ENCODE results near the gene CLASRP.
A peak's percentile ranks its signal among the peaks of the same experiment; 100 is the strongest.

CLASRP gene

DNA sequence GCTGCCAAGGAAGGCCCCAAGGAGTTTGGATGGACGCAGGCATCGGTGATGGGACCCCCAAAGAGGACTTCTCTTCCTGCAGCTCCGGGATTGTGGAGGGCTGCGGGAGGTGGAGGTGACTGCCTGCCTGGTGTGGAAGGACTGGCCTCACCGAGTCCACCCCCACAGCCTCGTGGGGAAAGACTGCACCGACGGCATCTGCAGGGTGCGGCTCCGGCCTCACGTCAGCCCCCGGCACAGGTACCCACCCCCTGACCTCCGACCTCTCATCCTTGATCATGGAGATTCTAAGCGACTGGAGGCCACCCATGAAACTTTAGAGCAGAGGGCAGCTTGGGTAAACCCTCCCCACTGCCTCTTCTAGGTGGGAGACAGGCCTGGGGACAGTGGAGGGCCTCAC, 16.9 kb upstream of the CLASRP start:
- DNase-seq (ENCODE audit: low spot score) = no peak

DNA sequence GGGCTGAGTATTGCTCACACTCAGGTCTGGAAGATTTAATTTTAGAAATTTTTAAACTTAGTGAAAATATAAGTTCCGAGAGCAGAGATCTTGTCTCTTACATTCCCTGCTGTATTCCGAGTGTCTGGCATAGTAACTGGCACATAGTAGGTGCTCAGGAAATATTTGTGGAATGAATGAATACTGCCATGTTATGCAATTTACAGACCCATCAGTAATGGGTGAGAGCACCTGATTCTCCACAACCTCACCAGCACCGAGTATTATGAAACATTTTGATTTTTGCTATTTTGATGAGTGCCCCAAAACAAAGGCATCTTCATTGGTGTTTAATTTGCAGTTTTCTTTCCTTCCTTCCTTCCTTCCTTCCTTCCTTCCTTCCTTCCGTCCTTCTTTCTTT, 15.8 kb upstream of the CLASRP start:
- no peak for DNase-seq (ENCODE audit: low spot score)

DNA sequence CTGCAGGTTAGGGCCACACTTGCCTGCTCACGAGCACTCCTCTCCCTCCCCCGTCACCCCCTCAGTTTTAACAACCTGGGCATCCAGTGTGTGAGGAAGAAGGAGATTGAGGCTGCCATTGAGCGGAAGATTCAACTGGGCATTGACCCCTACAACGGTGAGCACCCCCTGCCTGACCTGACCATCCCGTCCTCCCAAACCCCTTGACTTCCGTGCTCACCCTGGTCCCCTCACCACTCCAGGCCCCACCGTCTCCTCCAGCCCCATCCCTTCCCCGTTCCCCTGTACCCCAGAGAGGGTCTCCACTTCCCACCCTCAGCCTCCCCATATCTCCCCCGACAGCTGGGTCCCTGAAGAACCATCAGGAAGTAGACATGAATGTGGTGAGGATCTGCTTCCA, 13.6 kb upstream of the CLASRP start:
- no peak for DNase-seq (ENCODE audit: low spot score)

DNA sequence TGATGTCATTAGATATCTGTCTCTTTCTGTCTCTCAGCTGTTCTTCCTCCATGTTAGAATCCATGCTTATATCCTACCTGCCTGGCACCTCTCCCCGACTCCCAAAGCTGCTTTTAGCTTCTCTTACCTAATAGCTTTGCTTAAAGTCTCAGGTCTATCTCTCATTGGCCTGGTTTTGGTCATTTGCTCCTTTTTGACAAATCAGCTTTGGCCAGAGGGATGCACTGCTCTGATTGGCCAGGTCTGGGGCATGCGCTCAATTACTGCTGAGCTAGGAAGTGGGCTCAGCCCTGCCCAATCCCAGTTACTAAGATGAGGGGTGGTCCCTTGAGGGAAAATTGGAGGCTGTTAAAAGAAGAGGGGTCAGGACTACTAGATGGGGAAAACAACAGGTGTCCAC, 11.5 kb upstream of the CLASRP start:
- no peak for DNase-seq (ENCODE audit: low spot score)

DNA sequence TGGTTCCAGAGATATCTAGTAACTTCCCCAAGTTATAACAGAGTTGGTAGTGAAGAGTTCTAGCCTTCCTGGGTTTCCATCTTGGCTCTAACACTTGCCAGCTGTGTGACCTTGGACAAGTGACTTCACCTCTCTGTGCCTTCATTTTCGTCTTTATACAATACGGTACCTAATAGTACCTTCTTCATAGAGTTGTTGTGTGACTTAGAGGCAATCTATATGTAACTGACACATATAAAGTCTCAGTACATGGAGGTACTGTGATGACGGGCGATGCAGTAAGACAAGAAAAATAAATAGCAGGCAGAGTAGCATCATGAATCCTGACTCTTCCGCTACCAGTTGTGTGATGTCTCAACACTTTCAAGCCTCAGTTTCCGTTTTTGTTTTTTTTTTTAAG, 8.0 kb upstream of the CLASRP start:
- no peak for DNase-seq (ENCODE audit: low spot score)

DNA sequence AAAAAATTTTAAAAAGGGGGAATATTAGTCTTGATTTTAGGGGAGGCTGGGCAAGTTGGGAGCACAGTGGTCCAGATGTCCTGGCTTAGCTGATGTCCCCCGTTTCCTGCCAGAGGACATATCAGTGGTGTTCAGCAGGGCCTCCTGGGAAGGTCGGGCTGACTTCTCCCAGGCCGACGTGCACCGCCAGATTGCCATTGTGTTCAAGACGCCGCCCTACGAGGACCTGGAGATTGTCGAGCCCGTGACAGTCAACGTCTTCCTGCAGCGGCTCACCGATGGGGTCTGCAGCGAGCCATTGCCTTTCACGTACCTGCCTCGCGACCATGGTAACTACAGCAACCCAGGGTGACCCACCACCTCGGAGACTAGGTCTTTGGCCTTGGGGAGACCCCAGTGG, 6.4 kb upstream of the CLASRP start:
- DNase-seq (ENCODE audit: low spot score) = no peak

DNA sequence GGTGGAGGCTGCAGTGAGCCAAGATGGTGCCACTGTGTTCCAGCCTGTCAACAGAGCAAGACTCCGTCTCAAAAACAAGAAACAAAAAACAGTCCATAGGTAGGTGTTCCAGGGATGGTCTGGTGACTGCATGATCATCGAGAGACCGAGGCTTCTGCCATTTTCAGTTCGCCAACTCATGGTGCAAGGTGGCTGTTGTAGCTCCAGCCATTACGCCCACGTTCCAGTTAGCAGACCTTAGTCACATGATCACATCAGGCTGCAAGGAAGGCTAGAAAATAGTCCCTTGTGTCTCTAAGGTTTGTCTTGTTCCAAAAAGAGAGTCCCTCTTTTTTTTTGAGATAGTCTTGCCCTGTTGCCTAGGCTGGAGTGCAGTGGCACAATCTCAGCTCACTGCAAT, 3.1 kb upstream of the CLASRP start:
- DNase-seq (ENCODE audit: low spot score) = no peak

DNA sequence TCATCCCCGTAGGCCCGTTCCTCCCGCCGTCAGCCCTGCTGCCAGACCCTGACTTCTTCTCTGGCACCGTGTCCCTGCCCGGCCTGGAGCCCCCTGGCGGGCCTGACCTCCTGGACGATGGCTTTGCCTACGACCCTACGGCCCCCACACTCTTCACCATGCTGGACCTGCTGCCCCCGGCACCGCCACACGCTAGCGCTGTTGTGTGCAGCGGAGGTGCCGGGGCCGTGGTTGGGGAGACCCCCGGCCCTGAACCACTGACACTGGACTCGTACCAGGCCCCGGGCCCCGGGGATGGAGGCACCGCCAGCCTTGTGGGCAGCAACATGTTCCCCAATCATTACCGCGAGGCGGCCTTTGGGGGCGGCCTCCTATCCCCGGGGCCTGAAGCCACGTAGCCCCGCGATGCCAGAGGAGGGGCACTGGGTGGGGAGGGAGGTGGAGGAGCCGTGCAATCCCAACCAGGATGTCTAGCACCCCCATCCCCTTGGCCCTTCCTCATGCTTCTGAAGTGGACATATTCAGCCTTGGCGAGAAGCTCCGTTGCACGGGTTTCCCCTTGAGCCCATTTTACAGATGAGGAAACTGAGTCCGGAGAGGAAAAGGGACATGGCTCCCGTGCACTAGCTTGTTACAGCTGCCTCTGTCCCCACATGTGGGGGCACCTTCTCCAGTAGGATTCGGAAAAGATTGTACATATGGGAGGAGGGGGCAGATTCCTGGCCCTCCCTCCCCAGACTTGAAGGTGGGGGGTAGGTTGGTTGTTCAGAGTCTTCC, 1.3 kb upstream of the CLASRP start:
- no peak for DNase-seq (ENCODE audit: low spot score)

DNA sequence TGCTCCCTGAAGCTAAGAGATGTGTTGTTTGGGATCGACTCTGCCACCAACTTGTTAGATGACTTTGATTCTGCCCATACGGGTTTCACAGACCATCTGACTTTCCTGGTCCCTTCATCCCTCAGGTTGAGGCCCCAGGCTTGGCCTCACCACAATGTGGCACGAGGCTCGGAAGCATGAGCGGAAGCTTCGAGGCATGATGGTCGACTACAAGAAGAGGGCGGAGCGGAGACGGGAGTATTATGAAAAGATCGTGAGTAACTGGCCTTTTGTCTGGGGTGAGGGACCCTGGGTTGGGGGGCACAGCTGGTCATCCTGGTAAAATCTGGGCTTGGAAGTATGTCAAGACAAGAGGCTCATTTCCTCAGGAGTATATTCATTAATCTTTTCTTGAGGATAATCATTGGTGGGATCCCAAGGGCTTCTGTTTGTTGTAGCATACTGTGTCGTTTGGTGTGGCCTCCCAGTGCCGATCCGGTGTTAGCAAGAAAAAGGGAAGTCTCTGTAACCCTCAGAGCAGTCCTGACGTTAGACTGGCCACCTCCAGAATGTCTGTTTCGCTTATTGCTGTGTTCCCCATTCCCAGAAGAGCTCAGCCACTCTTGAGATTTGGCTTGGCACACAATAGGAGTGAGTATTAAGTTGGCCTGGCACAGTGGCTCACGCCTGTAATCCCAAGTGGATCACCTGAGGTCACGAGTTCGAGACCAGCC, 1.4 kb downstream of the CLASRP start:
- no peak for DNase-seq (ENCODE audit: low spot score)

DNA sequence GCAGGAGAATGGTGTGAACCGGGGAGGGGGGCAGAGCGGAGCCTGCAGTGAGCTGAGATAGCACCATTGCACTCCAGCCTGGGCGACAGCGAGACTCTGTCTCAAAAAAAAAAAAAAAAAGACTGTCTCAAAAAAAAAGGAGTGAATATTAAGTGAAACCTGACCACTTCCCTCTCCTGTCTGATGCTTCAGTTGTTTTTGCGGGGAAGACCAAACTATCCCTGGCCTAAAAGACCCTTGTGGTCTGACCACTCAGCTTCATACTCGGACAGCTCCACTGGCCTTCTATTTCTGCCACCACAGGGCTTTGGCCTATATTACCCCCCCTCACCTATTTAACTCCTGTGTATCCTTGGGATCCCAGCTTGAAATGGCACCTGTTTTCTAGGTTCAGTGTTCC, 2.3 kb downstream of the CLASRP start:
- no peak for DNase-seq (ENCODE audit: low spot score)

DNA sequence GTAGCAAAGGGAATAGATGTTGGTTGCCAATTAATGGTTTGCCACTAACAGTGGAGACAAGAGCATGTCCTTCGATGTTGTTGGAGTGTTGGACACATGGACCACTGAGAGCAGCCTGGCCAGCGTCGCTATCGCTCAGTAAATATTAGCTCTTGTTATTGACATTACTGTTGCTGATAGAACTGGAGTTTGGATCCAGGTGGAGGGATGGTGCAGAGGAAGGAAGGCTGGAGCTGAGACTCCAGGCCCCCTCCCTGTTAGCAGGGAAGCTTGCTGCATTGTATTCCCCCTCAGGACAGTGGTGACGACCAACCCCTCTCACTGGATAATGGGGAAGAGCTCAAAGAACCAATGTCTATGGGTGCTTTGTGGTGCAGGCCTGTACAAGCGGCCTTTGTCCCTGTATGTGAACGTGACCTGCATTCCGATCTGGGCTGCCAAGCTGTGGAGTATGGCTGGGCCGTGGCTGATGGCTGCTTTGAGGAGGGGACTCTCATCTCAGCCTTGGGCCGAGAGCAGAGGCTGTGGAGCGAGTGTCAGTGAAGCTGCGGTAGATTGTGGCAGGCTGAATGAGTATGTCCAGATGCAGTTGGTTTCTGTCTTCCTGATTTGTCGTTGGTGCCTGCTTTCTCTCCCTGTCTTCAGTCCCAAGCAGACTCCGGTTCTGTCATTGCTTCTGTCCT, 7.0 kb downstream of the CLASRP start:
- no peak for DNase-seq (ENCODE audit: low spot score)

DNA sequence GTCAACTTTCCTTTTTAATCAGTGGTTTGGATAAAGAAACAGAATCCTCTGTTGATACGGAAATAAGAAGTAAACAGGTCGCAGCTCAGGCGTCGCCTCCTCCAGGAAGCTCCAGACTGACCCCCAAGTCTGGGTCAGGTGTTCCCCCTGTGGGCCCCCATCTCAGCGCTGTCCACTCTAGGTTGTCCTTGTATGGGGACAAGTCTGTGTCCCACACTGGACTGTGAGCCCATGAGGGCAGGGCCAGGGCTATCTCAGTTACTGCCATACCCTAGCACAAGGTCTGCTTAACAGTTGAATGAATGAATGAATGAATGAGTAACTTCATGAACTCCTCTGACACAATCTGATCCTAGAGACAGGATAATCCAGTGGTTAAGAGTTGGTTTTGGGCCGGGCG, 7.5 kb downstream of the CLASRP start:
- no peak for DNase-seq (ENCODE audit: low spot score)

DNA sequence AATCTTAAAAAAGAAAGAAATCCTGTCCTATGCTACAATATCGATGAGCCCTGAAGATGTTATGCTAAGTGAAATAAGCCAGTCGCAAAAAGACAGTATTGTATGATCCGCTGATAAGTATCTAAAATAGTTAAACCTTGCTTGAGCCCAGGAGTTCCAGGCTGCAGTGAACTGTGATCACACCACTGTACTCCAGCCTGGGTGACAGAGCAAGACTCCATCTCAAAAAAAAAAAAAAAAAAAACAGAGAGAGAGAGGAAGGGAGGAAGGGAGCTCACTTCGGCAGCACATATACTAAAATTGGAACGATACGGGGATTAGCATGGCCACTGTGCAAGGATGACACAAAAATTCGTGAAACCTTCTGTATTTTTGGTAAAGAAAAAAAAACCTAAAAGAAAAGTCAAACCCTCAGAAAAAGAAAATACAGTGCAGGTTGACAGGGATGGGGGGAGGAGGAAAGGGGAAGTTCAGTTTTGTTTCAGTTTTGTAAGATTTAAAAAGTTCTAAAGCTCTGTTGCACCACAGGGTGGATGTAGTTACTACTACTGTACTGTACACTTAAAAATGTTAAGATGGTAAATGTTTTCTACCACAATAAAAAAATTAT, 8.4 kb downstream of the CLASRP start:
- DNase-seq (ENCODE audit: low spot score) = no peak

DNA sequence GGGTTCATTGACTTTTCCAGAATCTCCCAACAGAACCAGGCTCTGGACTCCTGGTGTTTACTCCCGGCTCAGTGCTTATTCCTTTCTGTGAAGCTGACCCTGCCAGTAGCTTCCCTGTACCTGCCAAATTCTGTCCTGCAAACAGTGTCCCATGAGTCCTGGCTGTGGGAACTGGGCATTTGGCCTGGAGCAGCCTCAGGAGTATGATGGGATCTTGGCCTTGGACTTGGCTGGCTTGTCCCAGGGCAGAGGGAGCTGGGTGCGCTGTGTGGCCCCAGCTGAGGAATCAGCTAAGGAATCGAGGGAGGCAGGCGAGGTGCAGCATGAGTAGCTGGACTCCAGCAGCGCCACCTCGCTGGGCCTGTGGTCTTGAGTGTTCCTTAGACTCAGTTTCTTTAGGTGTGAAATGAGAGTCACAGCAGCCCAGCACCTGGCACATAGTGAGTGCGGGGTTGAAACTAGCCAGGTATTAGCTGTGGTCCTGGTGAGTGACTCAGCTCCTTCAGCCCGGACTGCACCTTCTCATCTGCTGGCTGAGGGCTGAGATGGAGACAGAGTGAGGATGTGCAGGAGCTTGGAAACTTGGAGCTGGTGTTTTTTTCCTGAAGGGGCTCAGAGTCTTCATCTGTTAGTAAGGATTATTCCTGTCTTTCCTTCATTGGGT, 10.4 kb downstream of the CLASRP start:
- DNase-seq (ENCODE audit: low spot score) = no peak

DNA sequence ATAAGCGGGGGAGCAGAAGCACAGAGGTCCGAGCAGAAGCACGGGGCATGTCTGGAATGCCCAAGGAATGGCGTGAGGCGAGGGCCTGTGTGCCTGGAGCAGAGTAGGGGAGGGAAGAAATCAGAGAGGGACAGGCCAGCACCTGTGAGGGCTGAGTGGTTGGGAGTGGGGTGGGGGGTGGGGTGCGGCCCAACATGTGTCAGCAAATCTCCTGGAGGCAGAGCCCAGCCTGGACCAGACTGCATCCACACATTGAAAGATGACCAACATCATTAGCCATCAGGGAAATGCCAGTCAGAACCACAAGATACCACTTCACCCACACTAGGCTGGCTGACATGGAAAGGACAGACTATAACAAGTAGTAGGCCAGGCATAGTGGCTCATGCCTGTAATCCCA, 11.2 kb downstream of the CLASRP start:
- no peak for DNase-seq (ENCODE audit: low spot score)

DNA sequence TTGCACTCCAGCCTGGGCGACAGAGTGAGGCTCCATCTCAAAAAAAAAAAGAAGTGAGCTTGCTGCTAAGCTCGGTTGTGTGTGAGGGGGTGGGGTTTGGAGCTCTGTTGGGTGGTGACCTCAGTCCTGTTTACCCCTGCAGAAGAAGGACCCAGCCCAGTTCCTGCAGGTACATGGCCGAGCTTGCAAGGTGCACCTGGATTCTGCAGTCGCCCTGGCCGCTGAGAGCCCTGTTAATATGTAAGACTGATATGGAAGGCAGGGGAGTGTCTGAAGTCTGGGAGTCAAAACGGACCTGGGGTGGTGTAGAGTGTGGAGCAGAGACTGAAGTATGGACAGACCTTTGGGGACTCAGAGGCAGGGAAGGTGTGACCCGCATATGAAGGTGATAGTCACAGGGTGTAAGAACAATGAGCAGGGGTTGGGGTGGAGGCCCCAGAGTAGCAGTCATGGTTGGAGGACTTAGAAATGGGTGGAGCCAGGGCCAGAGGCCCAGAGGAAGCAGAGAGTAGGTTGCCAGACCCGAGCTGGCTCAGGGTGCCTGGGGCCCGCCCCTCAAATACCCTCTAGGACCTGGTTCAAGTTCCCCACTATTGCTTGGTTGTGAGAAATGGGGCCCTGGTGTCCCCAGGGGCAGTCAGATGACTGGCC, 13.2 kb downstream of the CLASRP start:
- DNase-seq (ENCODE audit: low spot score) = no peak

DNA sequence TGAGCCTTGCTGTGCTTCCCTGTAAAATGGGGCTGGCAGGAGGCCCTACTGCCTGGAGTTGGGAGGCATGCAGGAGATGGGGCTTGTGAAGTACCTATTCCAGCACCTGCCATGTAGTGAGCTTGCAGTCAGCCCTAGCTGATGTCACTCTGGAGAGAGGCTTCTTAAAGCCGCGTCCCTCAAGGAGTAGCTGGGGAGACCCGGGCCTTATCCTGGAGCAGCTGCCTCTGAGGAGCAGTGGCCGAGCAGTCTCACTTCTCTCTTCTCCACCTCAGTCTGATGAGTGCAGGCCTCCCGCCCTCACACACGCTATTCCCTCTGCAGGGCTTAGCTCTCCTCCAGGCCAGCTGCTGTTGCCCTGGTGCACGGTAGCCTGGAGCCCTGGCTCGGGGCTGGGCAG, 18.0 kb downstream of the CLASRP start:
- no peak for DNase-seq (ENCODE audit: low spot score)

DNA sequence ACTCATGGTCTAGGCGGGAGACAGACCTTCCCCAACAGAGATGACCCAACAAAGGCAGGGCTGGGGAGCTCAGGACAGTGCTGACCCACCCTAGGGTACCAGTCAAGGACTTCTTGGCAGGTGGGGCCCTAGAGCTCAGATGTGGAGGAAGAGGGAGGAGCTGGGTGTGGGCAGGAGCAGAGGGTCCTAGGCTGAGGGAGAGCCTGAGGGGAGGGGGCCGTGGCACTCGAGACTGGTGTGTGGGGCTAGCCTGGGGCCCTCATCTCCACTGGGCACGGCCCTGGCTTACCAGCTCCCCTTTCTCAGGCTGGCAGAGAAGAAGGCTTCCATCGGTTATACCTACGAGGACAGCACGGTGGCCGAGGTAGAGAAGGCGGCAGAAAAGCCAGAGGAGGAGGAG, 18.6 kb downstream of the CLASRP start:
- DNase-seq (ENCODE audit: low spot score) = no peak

DNA sequence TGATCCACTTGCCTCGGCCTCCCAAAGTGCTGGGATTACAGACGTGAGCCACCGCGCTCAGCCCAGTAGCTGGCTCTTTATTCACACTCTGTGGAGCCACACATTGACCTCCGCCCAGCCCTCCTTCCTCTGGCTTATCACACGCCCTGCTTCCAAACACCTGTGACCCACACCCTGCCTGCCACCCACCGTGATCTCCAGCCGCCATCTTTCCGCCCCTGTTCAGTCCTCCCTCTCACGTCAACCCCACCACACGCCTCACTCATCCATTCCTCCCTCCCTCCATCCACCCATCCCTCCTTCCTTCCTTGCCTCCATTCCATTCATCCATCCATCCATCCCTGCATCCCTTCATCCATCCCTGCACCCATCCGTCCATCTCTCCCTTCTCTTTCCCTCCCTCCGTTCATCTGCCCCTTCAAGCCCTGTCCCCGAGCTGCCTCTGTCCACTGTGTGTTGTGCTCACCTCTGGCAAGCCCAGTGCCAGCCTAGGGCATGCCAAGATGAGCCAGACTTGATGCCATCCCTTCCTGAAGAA, 19.8 kb downstream of the CLASRP start:
- DNase-seq (ENCODE audit: low spot score) = no peak

DNA sequence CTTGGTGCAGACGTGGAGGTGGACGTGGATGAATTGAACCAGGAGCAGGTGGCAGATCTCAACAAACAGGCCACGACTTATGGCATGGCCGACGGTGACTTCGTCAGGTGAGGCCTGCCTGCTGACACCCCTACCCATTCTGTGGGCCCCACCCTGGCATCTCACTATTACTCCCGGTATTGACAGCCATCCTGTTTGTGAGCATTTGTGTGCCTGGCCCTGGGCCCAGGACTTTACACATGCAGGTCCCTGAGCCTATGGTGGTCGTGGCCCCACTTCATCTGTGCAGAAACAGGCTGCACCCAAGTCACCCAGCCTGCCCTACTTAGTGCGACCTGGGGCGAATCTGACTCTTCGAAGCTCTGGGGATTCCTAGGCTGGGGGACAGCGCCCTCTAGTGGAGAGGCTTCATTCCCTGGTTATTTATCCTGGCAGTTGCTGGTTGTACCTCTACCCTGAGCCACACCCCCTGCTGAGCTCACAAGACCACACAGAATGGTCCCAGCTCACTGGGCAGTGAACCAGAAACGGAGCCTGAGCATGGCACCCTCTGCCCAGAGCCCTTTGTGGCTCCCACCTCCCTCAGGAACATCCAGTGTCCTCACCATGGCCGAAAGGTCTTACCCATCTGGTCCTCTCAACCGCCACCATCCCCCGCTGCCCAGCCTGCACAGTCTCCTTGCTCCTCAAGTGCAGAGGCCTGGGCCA, 20.6 kb downstream of the CLASRP start:
- peak; percentile 85 for DNase-seq (ENCODE audit: low spot score)

DNA sequence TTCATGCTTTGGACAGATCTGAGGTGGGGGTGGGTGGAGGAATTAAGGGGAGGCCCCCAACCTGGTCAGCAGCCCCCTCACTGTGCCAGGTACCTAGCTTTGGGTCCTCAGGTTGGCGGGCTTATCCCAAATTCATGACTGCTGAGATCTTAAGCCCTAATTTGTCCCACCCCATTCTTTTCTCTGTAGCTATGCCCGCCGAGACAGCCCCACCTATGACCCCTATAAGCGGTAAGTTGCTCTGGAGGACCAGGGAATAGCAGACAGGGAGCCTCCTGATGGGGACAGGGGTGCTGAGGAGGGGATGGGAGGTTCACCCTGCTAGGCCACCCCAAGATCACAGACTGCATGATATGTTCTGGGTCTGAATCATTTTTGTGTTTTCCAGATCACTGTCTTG, 23.1 kb downstream of the CLASRP start:
- no peak for DNase-seq (ENCODE audit: low spot score)
